HepG2 (cell line): Measurements from ENCODE around the gene OGA.

Experiments
- ASH2L ChIP-seq: fragments of 300-600, 200-600 bp; sonication (generic); IDR thresholded peaks from 2 replicates; pipeline ENCODE4 v1.7.0; 2017; ENCODE audit warnings: low read depth, mild to moderate bottlenecking, moderate library complexity, mixed read lengths, low read length; ENCODE audit not compliant: insufficient read length
- ESRRA ChIP-seq: sonication (generic); formaldehyde crosslinking; IDR thresholded peaks from 2 replicates; pipeline ENCODE4 v1.5.1; 2020; ENCODE audit warnings: mild to moderate bottlenecking, low read depth, missing genetic modification reagents
- GABPA ChIP-seq, 2 experiments: IDR thresholded peaks; 2 replicates each; pipeline ENCODE4 v1.6.1; 2011 to 2016; ENCODE audit warnings: low read depth in 2 of 2, low read length in 1 of 2, missing biosample characterization in 1 of 2, missing genetic modification characterization in 1 of 2
- GFI1 ChIP-seq: sonication (generic); formaldehyde crosslinking; IDR thresholded peaks from 2 replicates; pipeline ENCODE4 v1.5.0; 2020; ENCODE audit warnings: missing genetic modification reagents, mild to moderate bottlenecking, borderline replicate concordance
- HNF4G ChIP-seq, 2 experiments: sonication (generic) in 1 of 2; formaldehyde crosslinking in 1 of 2; IDR thresholded peaks; 2 replicates each; pipeline versions ENCODE4 v1.4.0 to v1.6.1; 2011 to 2020; ENCODE audit warnings: borderline replicate concordance in 2 of 2, low read depth in 2 of 2, mild to moderate bottlenecking in 2 of 2, low read length in 1 of 2, missing genetic modification reagents in 1 of 2, moderate library complexity in 1 of 2
- POLR2A ChIP-seq, 2 experiments: IDR thresholded peaks; 2 replicates each; pipeline ENCODE4 v1.6.1; 2011; ENCODE audit warnings: low read depth in 2 of 2, low read length in 2 of 2, mild to moderate bottlenecking in 1 of 2, moderate library complexity in 1 of 2; ENCODE audit not compliant: insufficient read depth in 1 of 2
- RORA ChIP-seq: sonication (generic); formaldehyde crosslinking; IDR thresholded peaks from 2 replicates; pipeline ENCODE4 v1.5.0; 2020; ENCODE audit warnings: mild to moderate bottlenecking, missing genetic modification reagents, moderate library complexity
- SIN3A ChIP-seq: IDR thresholded peaks from 2 replicates; pipeline ENCODE4 v1.6.1; 2011; ENCODE audit warnings: low read depth, mild to moderate bottlenecking, control low read depth, low read length, borderline replicate concordance
- TGIF2 ChIP-seq: IDR thresholded peaks from 2 replicates; pipeline ENCODE4 v1.6.1; 2016; ENCODE audit warnings: control low read depth, missing compliant biosample characterization
- ZFP36 ChIP-seq: fragments of 150-350 bp; IDR thresholded peaks from 2 replicates; pipeline ENCODE4 v1.6.1; 2018; ENCODE audit warnings: borderline replicate concordance, low read length, low read depth; ENCODE audit not compliant: partially characterized antibody
- ZNF564 ChIP-seq: sonication (generic); formaldehyde crosslinking; IDR thresholded peaks from 2 replicates; pipeline ENCODE4 v1.8.1; 2023; ENCODE audit warnings: mild to moderate bottlenecking, missing genetic modification reagents
- TF ChIP-seq, protein P1 (sequence below): sonication (generic); formaldehyde crosslinking; IDR thresholded peaks from 2 replicates; pipeline ENCODE4 v1.5.0; 2020; ENCODE audit warnings: mild to moderate bottlenecking, missing genetic modification reagents, moderate library complexity
- TF ChIP-seq, protein P2 (sequence below): sonication (generic); formaldehyde crosslinking; IDR thresholded peaks from 2 replicates; pipeline ENCODE4 v1.8.1; 2022; ENCODE audit warnings: mild to moderate bottlenecking, missing genetic modification reagents
- TF ChIP-seq, protein P3 (sequence below): sonication (generic); formaldehyde crosslinking; IDR thresholded peaks from 2 replicates; pipeline ENCODE4 v1.4.0; 2020; ENCODE audit warnings: missing genetic modification reagents, borderline replicate concordance

DNA sequence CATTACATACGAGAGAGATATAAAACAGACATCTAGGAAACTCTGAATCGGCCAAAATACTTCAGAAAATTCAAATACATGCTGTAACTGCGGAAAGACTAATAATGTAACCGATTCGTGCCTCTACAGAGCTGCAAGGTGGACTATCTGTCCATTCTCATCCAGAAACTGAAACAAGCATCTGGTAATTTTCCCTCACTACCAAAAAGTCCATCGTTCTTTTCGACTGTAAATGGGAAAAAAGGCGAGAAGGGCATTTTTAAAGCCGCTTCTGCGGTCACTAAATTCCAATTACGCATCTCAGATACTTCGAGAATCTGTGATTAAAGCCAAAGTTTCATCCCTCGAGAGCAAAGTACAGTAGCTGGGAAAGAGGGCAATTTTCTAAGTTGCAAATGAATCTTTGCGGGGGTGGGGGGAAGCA is 1.3 kb downstream of the OGA start:
- TF ChIP-seq TGIF2 (CRISPR knock-in tag) = no peak
- TF ChIP-seq SIN3A = no peak
- TF ChIP-seq GABPA (IDR thresholded peaks at IDR 0.05; ENCODE audit: low read depth, low read length) = no peak
- TF ChIP-seq GABPA (CRISPR knock-in tag; IDR thresholded peaks at IDR 0.05; ENCODE audit: low read depth) = no peak
- no peak for TF ChIP-seq POLR2A (IDR thresholded peaks at IDR 0.05; ENCODE audit: insufficient read depth in 1 of 2, low read depth in 2 of 2, low read length in 2 of 2)
- TF ChIP-seq RORA = no peak
- TF ChIP-seq ZFP36 = no peak
- no peak for TF ChIP-seq ZNF564 (CRISPR knock-in tag)
- no peak for TF ChIP-seq ESRRA (CRISPR knock-in tag)
- TF ChIP-seq, protein P1, sequence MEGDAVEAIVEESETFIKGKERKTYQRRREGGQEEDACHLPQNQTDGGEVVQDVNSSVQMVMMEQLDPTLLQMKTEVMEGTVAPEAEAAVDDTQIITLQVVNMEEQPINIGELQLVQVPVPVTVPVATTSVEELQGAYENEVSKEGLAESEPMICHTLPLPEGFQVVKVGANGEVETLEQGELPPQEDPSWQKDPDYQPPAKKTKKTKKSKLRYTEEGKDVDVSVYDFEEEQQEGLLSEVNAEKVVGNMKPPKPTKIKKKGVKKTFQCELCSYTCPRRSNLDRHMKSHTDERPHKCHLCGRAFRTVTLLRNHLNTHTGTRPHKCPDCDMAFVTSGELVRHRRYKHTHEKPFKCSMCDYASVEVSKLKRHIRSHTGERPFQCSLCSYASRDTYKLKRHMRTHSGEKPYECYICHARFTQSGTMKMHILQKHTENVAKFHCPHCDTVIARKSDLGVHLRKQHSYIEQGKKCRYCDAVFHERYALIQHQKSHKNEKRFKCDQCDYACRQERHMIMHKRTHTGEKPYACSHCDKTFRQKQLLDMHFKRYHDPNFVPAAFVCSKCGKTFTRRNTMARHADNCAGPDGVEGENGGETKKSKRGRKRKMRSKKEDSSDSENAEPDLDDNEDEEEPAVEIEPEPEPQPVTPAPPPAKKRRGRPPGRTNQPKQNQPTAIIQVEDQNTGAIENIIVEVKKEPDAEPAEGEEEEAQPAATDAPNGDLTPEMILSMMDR (CRISPR knock-in tag) = no peak
- TF ChIP-seq GFI1 (CRISPR knock-in tag) = no peak
- TF ChIP-seq, protein P2, sequence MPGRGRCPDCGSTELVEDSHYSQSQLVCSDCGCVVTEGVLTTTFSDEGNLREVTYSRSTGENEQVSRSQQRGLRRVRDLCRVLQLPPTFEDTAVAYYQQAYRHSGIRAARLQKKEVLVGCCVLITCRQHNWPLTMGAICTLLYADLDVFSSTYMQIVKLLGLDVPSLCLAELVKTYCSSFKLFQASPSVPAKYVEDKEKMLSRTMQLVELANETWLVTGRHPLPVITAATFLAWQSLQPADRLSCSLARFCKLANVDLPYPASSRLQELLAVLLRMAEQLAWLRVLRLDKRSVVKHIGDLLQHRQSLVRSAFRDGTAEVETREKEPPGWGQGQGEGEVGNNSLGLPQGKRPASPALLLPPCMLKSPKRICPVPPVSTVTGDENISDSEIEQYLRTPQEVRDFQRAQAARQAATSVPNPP (CRISPR knock-in tag) = no peak
- TF ChIP-seq, protein P3, sequence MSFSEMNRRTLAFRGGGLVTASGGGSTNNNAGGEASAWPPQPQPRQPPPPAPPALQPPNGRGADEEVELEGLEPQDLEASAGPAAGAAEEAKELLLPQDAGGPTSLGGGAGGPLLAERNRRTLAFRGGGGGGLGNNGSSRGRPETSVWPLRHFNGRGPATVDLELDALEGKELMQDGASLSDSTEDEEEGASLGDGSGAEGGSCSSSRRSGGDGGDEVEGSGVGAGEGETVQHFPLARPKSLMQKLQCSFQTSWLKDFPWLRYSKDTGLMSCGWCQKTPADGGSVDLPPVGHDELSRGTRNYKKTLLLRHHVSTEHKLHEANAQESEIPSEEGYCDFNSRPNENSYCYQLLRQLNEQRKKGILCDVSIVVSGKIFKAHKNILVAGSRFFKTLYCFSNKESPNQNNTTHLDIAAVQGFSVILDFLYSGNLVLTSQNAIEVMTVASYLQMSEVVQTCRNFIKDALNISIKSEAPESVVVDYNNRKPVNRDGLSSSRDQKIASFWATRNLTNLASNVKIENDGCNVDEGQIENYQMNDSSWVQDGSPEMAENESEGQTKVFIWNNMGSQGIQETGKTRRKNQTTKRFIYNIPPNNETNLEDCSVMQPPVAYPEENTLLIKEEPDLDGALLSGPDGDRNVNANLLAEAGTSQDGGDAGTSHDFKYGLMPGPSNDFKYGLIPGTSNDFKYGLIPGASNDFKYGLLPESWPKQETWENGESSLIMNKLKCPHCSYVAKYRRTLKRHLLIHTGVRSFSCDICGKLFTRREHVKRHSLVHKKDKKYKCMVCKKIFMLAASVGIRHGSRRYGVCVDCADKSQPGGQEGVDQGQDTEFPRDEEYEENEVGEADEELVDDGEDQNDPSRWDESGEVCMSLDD (CRISPR knock-in tag) = no peak
- TF ChIP-seq HNF4G (IDR thresholded peaks at IDR 0.05; ENCODE audit: borderline replicate concordance, low read depth, low read length) = no peak
- no peak for TF ChIP-seq HNF4G (CRISPR knock-in tag; IDR thresholded peaks at IDR 0.05; ENCODE audit: borderline replicate concordance, low read depth)
- TF ChIP-seq ASH2L = no peak
